DND-41 (cell line): ENCODE measurements around the gene HMHB1.

Source experiments
- ATAC-seq: fragments of 200-7000 bp; cut with Tn5 transposase; 3 replicates; pipeline ENCODE4 v1.9.1; 2021; ENCODE audit warnings: low read depth; ENCODE audit not compliant: insufficient read depth
- DNase-seq: peaks from one replicate; pipeline ENCODE4 v3.0.0-alpha.2; 2020
- H2AFZ ChIP-seq: 2 replicates; pipeline ENCODE4 v1.6.0; 2012; ENCODE audit warnings: low read depth, low read length
- H3K27ac ChIP-seq: 2 replicates; pipeline ENCODE4 v1.5.1; 2012; ENCODE audit warnings: low read length, inconsistent platforms
- H3K27me3 ChIP-seq: fragments of 200-600 bp; sonication (generic); 2 replicates; pipeline ENCODE4 v1.6.0; 2012; ENCODE audit warnings: low read length, mild to moderate bottlenecking, inconsistent platforms; ENCODE audit not compliant: insufficient read depth, poor library complexity
- H3K36me3 ChIP-seq: 2 replicates; pipeline ENCODE4 v1.5.1; 2012; ENCODE audit warnings: low read length, inconsistent platforms; ENCODE audit not compliant: insufficient read depth
- H3K4me1 ChIP-seq: 2 replicates; pipeline ENCODE4 v1.5.1; 2012; ENCODE audit warnings: mild to moderate bottlenecking, low read length; ENCODE audit not compliant: insufficient read depth
- H3K4me2 ChIP-seq: 2 replicates; pipeline ENCODE4 v1.6.0; 2012; ENCODE audit warnings: mild to moderate bottlenecking, moderate library complexity, low read length, inconsistent platforms; ENCODE audit not compliant: insufficient read depth
- H3K4me3 ChIP-seq, 2 experiments: fragments of 200-600 bp in 1 of 2; shearing (Covaris generic) in 1 of 2; 2 replicates each; pipeline ENCODE4 v1.5.1; 2012 to 2016; ENCODE audit warnings: inconsistent platforms in 2 of 2, low read length in 2 of 2, mild to moderate bottlenecking in 2 of 2, low read depth in 1 of 2, moderate library complexity in 1 of 2
- H3K79me2 ChIP-seq: 2 replicates; pipeline ENCODE4 v1.6.0; 2012; ENCODE audit warnings: low read length, inconsistent platforms; ENCODE audit not compliant: insufficient read depth
- H3K9ac ChIP-seq: 2 replicates; pipeline ENCODE4 v1.6.0; 2012; ENCODE audit warnings: low read depth, mild to moderate bottlenecking, inconsistent platforms, low read length, moderate library complexity
- H3K9me3 ChIP-seq: 2 replicates; pipeline ENCODE4 v1.5.1; 2012; ENCODE audit warnings: low read length, moderate library complexity, mild to moderate bottlenecking, inconsistent platforms; ENCODE audit not compliant: insufficient read depth, severe bottlenecking
- H4K20me1 ChIP-seq: 2 replicates; pipeline ENCODE4 v1.6.0; 2012; ENCODE audit warnings: low read length; ENCODE audit not compliant: insufficient read depth
- EZH2 ChIP-seq: IDR thresholded peaks from 3 replicates; pipeline ENCODE4 v1.6.1; 2012; ENCODE audit warnings: borderline replicate concordance, low read depth, mild to moderate bottlenecking, moderate library complexity, low read length, inconsistent platforms; ENCODE audit not compliant: severe bottlenecking
- TF ChIP-seq, protein P1 (sequence below): IDR thresholded peaks from 2 replicates; pipeline ENCODE4 v1.5.1; 2012; ENCODE audit warnings: borderline replicate concordance, low read length, moderate library complexity, mild to moderate bottlenecking; ENCODE audit not compliant: poor library complexity, severe bottlenecking; ENCODE audit errors: extremely low read depth

Gene HMHB1

DNA sequence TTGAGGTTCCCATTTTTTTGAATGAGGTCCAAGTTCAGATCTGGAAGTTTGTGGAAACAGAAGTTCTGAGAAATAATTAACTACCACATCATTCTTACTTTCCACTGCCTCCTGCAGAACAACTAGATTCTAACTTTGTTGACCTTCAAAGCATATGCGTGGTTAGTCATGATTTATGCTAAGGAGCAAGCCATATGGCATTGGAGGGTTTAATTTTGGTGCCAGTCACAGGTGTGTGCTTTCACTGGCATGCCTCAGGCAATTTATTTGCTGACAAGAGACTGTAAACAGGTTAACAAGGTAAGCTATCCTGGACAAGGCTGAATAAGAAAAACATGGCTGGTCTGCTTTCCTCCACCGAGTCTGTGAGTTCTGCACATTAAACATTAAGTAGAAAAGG lies 31.5 kb downstream of the HMHB1 start:
- no peak overlapping the region for H3K9ac ChIP-seq
- ATAC-seq = no peak
- TF ChIP-seq, protein P1, sequence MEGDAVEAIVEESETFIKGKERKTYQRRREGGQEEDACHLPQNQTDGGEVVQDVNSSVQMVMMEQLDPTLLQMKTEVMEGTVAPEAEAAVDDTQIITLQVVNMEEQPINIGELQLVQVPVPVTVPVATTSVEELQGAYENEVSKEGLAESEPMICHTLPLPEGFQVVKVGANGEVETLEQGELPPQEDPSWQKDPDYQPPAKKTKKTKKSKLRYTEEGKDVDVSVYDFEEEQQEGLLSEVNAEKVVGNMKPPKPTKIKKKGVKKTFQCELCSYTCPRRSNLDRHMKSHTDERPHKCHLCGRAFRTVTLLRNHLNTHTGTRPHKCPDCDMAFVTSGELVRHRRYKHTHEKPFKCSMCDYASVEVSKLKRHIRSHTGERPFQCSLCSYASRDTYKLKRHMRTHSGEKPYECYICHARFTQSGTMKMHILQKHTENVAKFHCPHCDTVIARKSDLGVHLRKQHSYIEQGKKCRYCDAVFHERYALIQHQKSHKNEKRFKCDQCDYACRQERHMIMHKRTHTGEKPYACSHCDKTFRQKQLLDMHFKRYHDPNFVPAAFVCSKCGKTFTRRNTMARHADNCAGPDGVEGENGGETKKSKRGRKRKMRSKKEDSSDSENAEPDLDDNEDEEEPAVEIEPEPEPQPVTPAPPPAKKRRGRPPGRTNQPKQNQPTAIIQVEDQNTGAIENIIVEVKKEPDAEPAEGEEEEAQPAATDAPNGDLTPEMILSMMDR = no peak
- TF ChIP-seq EZH2 = no peak
- H3K4me2 ChIP-seq = no peak overlapping the region
- no peak overlapping the region for H3K4me3 ChIP-seq
- H4K20me1 ChIP-seq = no peaks in the 10 kb centered on the region
- no peak overlapping the region for H3K27ac ChIP-seq
- DNase-seq = no peak
- no peaks in the 10 kb centered on the region for H3K27me3 ChIP-seq
- no peaks in the 10 kb centered on the region for H3K36me3 ChIP-seq
- H3K79me2 ChIP-seq = no peaks in the 10 kb centered on the region
- H3K9me3 ChIP-seq = no peaks in the 10 kb centered on the region
- no peaks in the 10 kb centered on the region for H3K4me1 ChIP-seq
- H2AFZ ChIP-seq = no peak overlapping the region

DNA sequence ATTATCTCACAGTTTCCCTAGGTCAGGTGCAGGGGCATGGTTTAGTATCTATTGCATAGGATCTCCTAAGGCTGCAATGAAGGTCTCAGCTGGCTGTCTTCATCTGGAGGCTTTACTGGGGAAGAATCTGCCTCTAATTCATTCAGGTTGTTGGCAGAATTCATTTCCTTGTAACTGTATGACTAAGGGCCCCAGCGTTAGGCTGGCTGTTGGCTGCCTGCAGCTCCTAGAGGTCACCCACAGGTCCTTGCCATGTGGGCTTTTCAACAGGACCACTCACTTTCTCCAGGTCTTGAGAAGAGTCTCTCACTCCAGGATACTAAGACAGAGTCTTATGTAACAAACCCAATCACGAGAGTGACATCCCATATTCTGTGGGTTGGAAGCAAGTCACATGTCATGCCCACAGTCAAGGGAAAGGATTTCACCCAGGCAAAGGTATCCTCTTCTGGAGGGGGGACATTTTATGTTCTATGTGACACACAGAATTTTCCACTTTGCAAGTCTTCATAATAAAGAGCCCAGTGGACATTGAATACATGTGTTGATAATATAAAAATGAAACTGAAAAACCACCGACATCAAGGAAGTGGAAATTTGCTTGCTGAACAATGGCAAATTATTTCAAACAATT lies 38.2 kb downstream of the HMHB1 start:
- no peaks in the 10 kb centered on the region for H3K27me3 ChIP-seq
- no peak overlapping the region for H2AFZ ChIP-seq

DNA sequence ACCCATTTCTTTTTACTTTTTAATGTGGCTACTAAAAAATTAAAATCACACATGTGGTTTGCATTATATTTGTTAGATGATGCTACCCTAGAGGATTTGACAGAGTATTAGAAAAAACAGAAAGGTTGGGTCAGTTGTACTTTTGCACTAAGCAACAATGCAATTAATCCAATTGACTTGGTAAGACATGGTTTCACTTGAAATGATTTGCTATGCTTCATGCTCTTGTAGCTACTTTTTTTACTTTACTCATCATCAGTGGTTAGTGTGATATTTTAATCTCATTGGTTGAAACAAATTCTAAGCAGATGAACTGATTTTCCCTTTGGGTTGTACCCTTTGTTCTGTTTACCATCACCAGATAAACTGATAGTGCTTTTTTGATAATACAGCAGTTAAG lies 39.4 kb downstream of the HMHB1 start:
- H3K9me3 ChIP-seq = no peaks in the 10 kb centered on the region
- no peaks in the 10 kb centered on the region for H3K36me3 ChIP-seq
- ATAC-seq (no peak), DNase-seq (no peak)
- no peaks in the 10 kb centered on the region for H4K20me1 ChIP-seq
- TF ChIP-seq, protein P1 = no peak
- no peak for TF ChIP-seq EZH2
- H3K4me1 ChIP-seq = no peaks in the 10 kb centered on the region
- no peak overlapping the region for H3K27ac ChIP-seq
- H3K4me3 ChIP-seq = no peak overlapping the region
- no peaks in the 10 kb centered on the region for H3K27me3 ChIP-seq
- H2AFZ ChIP-seq = no peak overlapping the region
- no peak overlapping the region for H3K9ac ChIP-seq
- no peaks in the 10 kb centered on the region for H3K79me2 ChIP-seq
- no peak overlapping the region for H3K4me2 ChIP-seq

More for the DNA sequence above, 38.2 kb downstream of the HMHB1 start:
- H3K4me3 ChIP-seq = no peak overlapping the region
- H3K4me2 ChIP-seq = no peak overlapping the region
- H3K9me3 ChIP-seq = no peaks in the 10 kb centered on the region
- H3K36me3 ChIP-seq = no peaks in the 10 kb centered on the region
- DNase-seq (no peak), ATAC-seq (peak; percentile 27; the same call in 1 of the 3 replicates)
- TF ChIP-seq, protein P1 = no peak
- TF ChIP-seq EZH2 = no peak
- H3K79me2 ChIP-seq = no peaks in the 10 kb centered on the region
- H3K4me1 ChIP-seq = no peaks in the 10 kb centered on the region
- no peak overlapping the region for H3K9ac ChIP-seq
- H4K20me1 ChIP-seq = no peaks in the 10 kb centered on the region
- H3K27ac ChIP-seq = no peak overlapping the region

DNA sequence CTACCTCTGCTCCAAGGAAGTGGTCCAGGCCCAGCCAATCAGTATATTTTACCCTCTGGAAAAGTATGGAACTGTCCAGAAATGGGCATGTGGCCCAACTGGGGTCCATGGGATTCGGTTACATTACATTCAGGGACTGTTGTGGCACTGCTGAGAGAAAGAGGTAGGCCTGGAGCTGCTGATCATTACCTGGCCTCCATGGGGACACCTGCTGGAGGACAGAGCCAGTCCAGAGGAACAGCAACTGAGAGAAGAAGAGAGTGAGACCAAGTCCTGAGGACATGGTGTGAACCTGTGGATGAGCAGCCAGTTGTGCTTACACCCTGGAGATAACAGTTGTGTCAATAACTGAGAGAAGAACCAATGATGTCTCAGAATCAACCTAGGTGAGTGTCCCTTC lies 48.2 kb downstream of the HMHB1 start:
- no peak for DNase-seq
- TF ChIP-seq EZH2 = no peak
- TF ChIP-seq, protein P1 = no peak
- no peak overlapping the region for H3K4me2 ChIP-seq
- H3K27me3 ChIP-seq = no peaks in the 10 kb centered on the region
- H3K4me3 ChIP-seq = no peak overlapping the region
- H4K20me1 ChIP-seq = no peaks in the 10 kb centered on the region
- ATAC-seq = no peak
- no peaks in the 10 kb centered on the region for H3K9me3 ChIP-seq
- H3K4me1 ChIP-seq = no peaks in the 10 kb centered on the region
- no peak overlapping the region for H3K27ac ChIP-seq
- no peak overlapping the region for H2AFZ ChIP-seq
- no peaks in the 10 kb centered on the region for H3K36me3 ChIP-seq
- H3K9ac ChIP-seq = no peak overlapping the region
- no peaks in the 10 kb centered on the region for H3K79me2 ChIP-seq
